ENCODE data around the gene RNF39.

RNF39 gene

DNA sequence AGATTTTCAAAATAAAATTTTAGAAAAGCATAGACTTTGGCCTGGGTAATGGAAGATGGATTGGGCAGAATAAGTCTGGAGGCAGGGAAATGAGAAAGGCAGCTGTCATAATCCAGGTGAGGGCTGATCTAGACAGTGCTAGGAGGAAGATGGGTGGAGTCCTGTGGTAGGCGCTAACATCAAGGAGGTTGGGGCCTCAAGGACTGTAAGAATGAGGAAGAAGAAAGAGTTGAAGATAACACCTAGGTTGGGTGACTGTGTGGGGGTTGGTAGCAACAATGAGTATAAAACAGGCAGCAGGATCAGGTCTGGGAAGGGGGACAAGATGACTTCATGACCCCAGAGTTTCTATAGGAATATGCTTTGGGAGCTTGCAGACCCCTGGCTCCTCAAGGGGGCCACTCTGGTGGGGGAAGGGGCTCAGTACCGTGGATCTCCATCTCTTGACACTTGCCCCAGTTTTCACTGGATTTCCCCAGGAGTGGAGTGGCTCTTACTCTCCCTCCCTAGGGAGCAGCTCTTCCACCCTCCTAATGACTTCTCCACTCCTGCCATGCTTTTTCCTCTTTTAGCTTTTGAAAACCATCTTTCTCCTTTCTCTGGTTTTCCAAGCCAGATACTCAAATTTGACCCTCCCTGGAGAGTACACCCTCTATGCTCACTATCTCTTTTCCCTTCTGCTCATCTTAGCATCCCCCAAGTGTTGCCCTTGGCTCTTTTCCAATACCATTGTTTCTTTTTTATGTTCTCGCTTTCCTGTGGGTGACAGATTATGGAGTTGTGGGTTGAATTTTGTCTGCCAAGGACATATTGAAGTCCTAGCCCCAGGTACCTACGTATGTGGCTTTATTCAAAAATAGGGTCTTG lies 22.6 kb upstream of the RNF39 start:
- no peaks in the 10 kb centered on the region for H3K27me3 ChIP-seq (ENCODE audit: insufficient read depth, low read length)
- H3K9ac ChIP-seq (ENCODE audit: low read length): no peak overlapping the region
- no peak for TF ChIP-seq EZH2 (IDR thresholded peaks at IDR 0.05; ENCODE audit: borderline replicate concordance, low read length)
- TF ChIP-seq, protein P1, sequence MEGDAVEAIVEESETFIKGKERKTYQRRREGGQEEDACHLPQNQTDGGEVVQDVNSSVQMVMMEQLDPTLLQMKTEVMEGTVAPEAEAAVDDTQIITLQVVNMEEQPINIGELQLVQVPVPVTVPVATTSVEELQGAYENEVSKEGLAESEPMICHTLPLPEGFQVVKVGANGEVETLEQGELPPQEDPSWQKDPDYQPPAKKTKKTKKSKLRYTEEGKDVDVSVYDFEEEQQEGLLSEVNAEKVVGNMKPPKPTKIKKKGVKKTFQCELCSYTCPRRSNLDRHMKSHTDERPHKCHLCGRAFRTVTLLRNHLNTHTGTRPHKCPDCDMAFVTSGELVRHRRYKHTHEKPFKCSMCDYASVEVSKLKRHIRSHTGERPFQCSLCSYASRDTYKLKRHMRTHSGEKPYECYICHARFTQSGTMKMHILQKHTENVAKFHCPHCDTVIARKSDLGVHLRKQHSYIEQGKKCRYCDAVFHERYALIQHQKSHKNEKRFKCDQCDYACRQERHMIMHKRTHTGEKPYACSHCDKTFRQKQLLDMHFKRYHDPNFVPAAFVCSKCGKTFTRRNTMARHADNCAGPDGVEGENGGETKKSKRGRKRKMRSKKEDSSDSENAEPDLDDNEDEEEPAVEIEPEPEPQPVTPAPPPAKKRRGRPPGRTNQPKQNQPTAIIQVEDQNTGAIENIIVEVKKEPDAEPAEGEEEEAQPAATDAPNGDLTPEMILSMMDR (IDR thresholded peaks at IDR 0.05; ENCODE audit: low read length): no peak
- no peaks in the 10 kb centered on the region for H3K36me3 ChIP-seq (ENCODE audit: insufficient read depth, low read length)
- H3K4me2 ChIP-seq (ENCODE audit: low read length): no peak overlapping the region
- H4K20me1 ChIP-seq (ENCODE audit: insufficient read depth, low read length): no peaks in the 10 kb centered on the region
- no peaks in the 10 kb centered on the region for H3K79me2 ChIP-seq (ENCODE audit: insufficient read depth, low read length)
- H3F3A ChIP-seq (ENCODE audit: insufficient read depth, low read length): no peaks in the 10 kb centered on the region
- H3K27ac ChIP-seq (ENCODE audit: low read depth, low read length, poor library complexity, severe bottlenecking): no peak overlapping the region
- H2AFZ ChIP-seq (ENCODE audit: low read length): no peak overlapping the region
- H3K9me3 ChIP-seq (ENCODE audit: low read length): no peaks in the 10 kb centered on the region
- H3K4me3 ChIP-seq (ENCODE audit: low read depth, low read length, poor library complexity, severe bottlenecking): no peak overlapping the region
- H3K4me1 ChIP-seq (ENCODE audit: insufficient read depth, low read length, severe bottlenecking): peaks cover 29% of the 10 kb centered on the region
- no peaks in the 10 kb centered on the region for H3K9me2 ChIP-seq (ENCODE audit: low read depth, low read length)

DNA sequence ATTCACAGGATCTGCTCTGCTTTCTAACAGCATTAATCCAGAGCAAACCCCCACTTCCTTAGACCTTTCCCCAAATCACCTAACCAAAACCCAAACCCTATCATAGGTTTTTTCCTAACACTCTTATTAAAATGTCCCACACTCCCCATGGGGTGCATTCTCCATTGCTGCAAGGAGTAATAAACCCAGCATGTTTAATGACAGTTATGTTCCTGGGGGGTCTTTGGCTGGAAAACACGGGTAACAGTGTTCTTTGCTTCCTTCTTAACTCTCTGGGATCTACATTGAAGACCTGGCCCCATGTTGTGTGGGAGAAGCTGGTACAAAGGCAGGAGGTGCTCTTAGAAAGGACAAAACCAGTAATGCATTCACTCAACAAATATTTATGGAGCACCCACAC lies 21.3 kb upstream of the RNF39 start:
- no peaks in the 10 kb centered on the region for H3K36me3 ChIP-seq (ENCODE audit: insufficient read depth, low read length)
- no peak overlapping the region for H3K4me3 ChIP-seq (ENCODE audit: low read depth, low read length, poor library complexity, severe bottlenecking)
- no peaks in the 10 kb centered on the region for H3K9me2 ChIP-seq (ENCODE audit: low read depth, low read length)
- H3F3A ChIP-seq (ENCODE audit: insufficient read depth, low read length): no peaks in the 10 kb centered on the region
- H3K4me2 ChIP-seq (ENCODE audit: low read length): no peak overlapping the region
- no peak overlapping the region for H3K9ac ChIP-seq (ENCODE audit: low read length)
- H3K27ac ChIP-seq (ENCODE audit: low read depth, low read length, poor library complexity, severe bottlenecking): no peak overlapping the region
- no peaks in the 10 kb centered on the region for H3K79me2 ChIP-seq (ENCODE audit: insufficient read depth, low read length)
- H3K27me3 ChIP-seq (ENCODE audit: insufficient read depth, low read length): no peaks in the 10 kb centered on the region
- TF ChIP-seq, protein P1 (IDR thresholded peaks at IDR 0.05; ENCODE audit: low read length): no peak
- TF ChIP-seq EZH2 (IDR thresholded peaks at IDR 0.05; ENCODE audit: borderline replicate concordance, low read length): no peak
- peaks cover 17% of the 10 kb centered on the region for H3K4me1 ChIP-seq (ENCODE audit: insufficient read depth, low read length, severe bottlenecking)
- no peak overlapping the region for H2AFZ ChIP-seq (ENCODE audit: low read length)
- no peaks in the 10 kb centered on the region for H3K9me3 ChIP-seq (ENCODE audit: low read length)
- H4K20me1 ChIP-seq (ENCODE audit: insufficient read depth, low read length): no peaks in the 10 kb centered on the region

DNA sequence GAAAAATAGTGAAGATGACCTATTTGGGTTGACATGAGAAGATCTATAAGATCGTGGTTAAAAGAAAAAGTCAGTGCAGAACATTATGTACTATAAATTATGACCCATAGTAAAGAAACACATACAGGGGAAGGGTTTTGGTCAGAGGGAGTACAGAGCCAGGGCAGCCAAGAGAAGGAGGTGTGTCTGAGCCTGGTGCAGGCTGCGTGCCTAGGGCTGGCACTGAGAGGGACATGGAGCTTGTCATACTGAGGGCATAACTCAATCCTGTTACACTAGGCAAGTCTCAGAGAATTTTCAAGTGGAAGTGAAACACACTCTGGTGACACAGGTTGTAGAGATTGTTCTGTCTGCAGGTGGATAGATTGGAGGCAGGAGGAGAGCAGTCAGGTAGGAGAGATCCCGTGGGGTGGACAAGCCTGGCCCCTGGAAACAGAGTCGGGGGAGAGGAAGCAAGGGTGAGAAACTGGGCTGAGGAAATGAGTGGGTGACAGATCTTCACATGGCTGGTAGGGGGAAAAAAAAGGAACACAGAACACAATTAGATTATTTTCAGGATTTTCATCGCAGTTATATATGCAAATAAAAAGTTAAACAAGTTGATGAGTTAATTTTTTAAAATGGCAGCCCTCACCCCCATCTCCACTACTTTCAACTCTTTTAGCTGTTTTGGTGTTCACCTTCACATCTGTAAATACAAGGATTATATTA lies 18.5 kb upstream of the RNF39 start:
- H3K27ac ChIP-seq (ENCODE audit: low read depth, low read length, poor library complexity, severe bottlenecking): no peak overlapping the region
- H4K20me1 ChIP-seq (ENCODE audit: insufficient read depth, low read length): no peaks in the 10 kb centered on the region
- H3K36me3 ChIP-seq (ENCODE audit: insufficient read depth, low read length): no peaks in the 10 kb centered on the region
- H3K79me2 ChIP-seq (ENCODE audit: insufficient read depth, low read length): no peaks in the 10 kb centered on the region
- no peaks in the 10 kb centered on the region for H3K27me3 ChIP-seq (ENCODE audit: insufficient read depth, low read length)
- H3K4me1 ChIP-seq (ENCODE audit: insufficient read depth, low read length, severe bottlenecking): peaks cover 4% of the 10 kb centered on the region
- TF ChIP-seq, protein P1 (IDR thresholded peaks at IDR 0.05; ENCODE audit: low read length): no peak
- TF ChIP-seq EZH2 (IDR thresholded peaks at IDR 0.05; ENCODE audit: borderline replicate concordance, low read length): no peak
- no peaks in the 10 kb centered on the region for H3F3A ChIP-seq (ENCODE audit: insufficient read depth, low read length)
- H3K9me2 ChIP-seq (ENCODE audit: low read depth, low read length): no peaks in the 10 kb centered on the region
- no peak overlapping the region for H3K9ac ChIP-seq (ENCODE audit: low read length)
- no peaks in the 10 kb centered on the region for H3K9me3 ChIP-seq (ENCODE audit: low read length)
- no peak overlapping the region for H3K4me2 ChIP-seq (ENCODE audit: low read length)
- H3K4me3 ChIP-seq (ENCODE audit: low read depth, low read length, poor library complexity, severe bottlenecking): no peak overlapping the region
- H2AFZ ChIP-seq (ENCODE audit: low read length): no peak overlapping the region

All from OCI-LY1 (cell line).